ENCODE measurements around the gene KRTAP4-12. TPM values are rescaled to one million over a fixed set of nuclear protein-coding genes. Genes with fewer than 3 reads are reported as not detected.
A peak's percentile ranks its signal among the peaks of the same experiment; 100 is the strongest.
"Not testable (repeated sequence)": the region's sequence is repeated elsewhere in the genome, so short reads cannot be mapped to it uniquely, and the experiment has no call there.

The KRTAP4-12 gene
- total and polyA plus RNA-seq, 2 of the 13 experiments (the other 11 are each of a cell fraction or from before 2014, with no cell fraction given), result not detected

DNA sequence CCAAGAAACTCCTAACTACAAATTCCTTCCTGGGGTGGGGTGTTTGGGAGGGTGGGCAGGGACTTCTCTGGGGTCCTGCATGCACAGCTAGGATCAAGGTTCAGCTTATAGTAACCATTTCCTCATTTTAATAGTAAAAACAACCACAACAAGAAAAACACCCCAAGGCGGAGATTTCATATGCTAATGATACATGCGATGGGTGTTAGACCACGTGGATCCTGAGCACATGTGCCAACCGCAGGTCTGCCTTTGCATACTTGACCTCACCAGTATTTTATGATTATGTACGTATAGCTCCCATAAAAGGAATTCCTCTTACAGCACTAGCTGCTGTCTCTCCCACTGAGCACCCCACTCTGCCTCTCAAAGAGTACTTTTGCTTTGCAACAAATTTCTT is 7.7 kb downstream of the KRTAP4-12 start (continued):
- TF ChIP-seq, protein P1, sequence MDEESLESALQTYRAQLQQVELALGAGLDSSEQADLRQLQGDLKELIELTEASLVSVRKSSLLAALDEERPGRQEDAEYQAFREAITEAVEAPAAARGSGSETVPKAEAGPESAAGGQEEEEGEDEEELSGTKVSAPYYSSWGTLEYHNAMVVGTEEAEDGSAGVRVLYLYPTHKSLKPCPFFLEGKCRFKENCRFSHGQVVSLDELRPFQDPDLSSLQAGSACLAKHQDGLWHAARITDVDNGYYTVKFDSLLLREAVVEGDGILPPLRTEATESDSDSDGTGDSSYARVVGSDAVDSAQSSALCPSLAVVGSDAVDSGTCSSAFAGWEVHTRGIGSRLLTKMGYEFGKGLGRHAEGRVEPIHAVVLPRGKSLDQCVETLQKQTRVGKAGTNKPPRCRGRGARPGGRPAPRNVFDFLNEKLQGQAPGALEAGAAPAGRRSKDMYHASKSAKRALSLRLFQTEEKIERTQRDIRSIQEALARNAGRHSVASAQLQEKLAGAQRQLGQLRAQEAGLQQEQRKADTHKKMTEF (CRISPR knock-in tag; IDR thresholded peaks at IDR 0.05), result no peak
- TF ChIP-seq ZNF326 (CRISPR knock-in tag; IDR thresholded peaks at IDR 0.05; ENCODE audit: borderline replicate concordance) (no peak), HOXA7 (CRISPR knock-in tag; IDR thresholded peaks at IDR 0.05) (no peak), ZNF3 (CRISPR knock-in tag; IDR thresholded peaks at IDR 0.05) (no peak), ZFP1 (CRISPR knock-in tag; IDR thresholded peaks at IDR 0.05) (no peak)
- TF ChIP-seq, protein P2, sequence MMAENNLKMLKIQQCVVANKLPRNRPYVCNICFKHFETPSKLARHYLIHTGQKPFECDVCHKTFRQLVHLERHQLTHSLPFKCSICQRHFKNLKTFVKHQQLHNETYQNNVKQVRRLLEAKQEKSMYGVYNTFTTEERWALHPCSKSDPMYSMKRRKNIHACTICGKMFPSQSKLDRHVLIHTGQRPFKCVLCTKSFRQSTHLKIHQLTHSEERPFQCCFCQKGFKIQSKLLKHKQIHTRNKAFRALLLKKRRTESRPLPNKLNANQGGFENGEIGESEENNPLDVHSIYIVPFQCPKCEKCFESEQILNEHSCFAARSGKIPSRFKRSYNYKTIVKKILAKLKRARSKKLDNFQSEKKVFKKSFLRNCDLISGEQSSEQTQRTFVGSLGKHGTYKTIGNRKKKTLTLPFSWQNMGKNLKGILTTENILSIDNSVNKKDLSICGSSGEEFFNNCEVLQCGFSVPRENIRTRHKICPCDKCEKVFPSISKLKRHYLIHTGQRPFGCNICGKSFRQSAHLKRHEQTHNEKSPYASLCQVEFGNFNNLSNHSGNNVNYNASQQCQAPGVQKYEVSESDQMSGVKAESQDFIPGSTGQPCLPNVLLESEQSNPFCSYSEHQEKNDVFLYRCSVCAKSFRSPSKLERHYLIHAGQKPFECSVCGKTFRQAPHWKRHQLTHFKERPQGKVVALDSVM (CRISPR knock-in tag; IDR thresholded peaks at IDR 0.05), result no peak

DNA sequence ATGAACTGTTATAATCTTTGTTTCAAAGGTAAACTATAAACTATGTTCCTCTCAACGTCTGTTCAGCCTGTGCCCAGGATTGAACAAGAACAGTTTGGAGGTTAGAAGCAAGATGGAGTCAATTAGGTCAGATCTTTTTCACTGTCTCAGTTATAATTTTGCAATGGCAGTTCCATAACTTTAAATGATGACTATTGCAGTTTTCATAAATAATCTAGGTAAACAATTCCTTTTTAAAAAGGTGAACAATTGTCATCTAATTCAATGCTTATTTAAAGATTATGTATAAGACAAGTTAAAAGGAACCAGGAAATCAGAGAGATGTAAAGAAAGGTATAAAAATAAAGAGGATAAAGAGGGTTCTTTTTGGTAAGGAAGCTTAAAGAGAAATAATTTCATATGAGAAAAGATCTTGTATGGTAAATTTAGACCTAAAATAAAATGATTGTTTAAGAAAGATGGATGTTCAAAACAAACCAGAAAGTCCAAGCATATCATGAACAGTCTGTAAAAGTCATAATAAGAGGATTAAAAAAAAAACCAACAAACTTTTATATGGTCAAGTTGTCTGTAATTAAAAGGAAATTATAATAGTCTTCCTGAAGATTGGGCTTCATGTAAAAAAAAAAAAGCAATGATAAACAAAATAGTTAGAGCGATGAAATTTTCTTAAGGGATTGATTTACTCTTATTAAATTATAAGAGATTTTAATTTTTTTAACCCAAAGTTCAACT is 12.7 kb downstream of the KRTAP4-12 start:
- Histone ChIP-seq H3K9ac (ENCODE audit: insufficient read depth, low read depth, low read length) (no peak overlapping the region), H3K36me3 (replicated peaks in 1 of 2; ENCODE audit: control insufficient read depth in 1 of 2, insufficient read depth in 2 of 2, low read length in 2 of 2) (no peaks in the 10 kb centered on the region), H3K4me2 (ENCODE audit: low read depth, low read length) (no peak overlapping the region), H3K27ac (ENCODE audit: extremely low read length, insufficient read depth, low read length) (no peak overlapping the region), H3K4me3 (replicated peaks in 1 of 3; ENCODE audit: insufficient read depth in 1 of 3, low read depth in 2 of 3, low read length in 3 of 3) (no peak overlapping the region), H2AFZ (ENCODE audit: low read length) (no peak overlapping the region), H3K27me3 (ENCODE audit: control insufficient read depth in 1 of 2, insufficient read depth in 2 of 2, low read length in 2 of 2) (peaks cover 4% of the 10 kb centered on the region in 2 experiments; a peak in 3 of 5 replicates), H3K79me2 (ENCODE audit: insufficient read depth, low read length) (no peaks in the 10 kb centered on the region), H3K9me3 (ENCODE audit: low read length) (peaks cover 7% of the 10 kb centered on the region), H3K4me1 (ENCODE audit: insufficient read depth, low read length) (no peaks in the 10 kb centered on the region), H4K20me1 (ENCODE audit: insufficient read depth, low read length) (no peaks in the 10 kb centered on the region)
- POLR2A ChIA-PET, result no interaction called here
- 44% methylated on average over 2 of the region's 2 CpGs for WGBS (ENCODE audit: low lambda C conversion rate)
- ATAC-seq (no peak), FAIRE-seq (no peak), DNase-seq (ENCODE audit: low spot score) (no peak)
- BruUV-seq (replicated peaks), result no TSS peak
- intact Hi-C loops (cut with micrococcal nuclease; ENCODE audit: unreplicated experiment) (no loop called here), in situ Hi-C loops (cut with HindIII; ENCODE audit: extremely low pct_ligation_motif_present, low pct_unique_long_range_greater_than_20kb) (no loop called here)
- CTCF ChIA-PET (ENCODE audit: low intra/inter-chr PET ratio, low total read pairs), result no interaction called here
- TF ChIP-seq MAFK (conservative IDR thresholded peaks at IDR 0.05 in 1 of 2, IDR thresholded peaks at IDR 0.05 in 1 of 2; ENCODE audit: low read length in 2 of 2) (peak; percentile 36 to 78; a peak in 3 of 4 replicates), SMAD9 (CRISPR knock-in tag; IDR thresholded peaks at IDR 0.05) (no peak), MAFF (IDR thresholded peaks at IDR 0.05; ENCODE audit: low read depth, low read length) (peak; percentile 68), ARNT2 (CRISPR knock-in tag; IDR thresholded peaks at IDR 0.05; ENCODE audit: low read depth) (no peak), ZNF605 (CRISPR knock-in tag; IDR thresholded peaks at IDR 0.05) (no peak), FOXJ3 (CRISPR knock-in tag; IDR thresholded peaks at IDR 0.05; ENCODE audit: borderline replicate concordance) (no peak)

DNA sequence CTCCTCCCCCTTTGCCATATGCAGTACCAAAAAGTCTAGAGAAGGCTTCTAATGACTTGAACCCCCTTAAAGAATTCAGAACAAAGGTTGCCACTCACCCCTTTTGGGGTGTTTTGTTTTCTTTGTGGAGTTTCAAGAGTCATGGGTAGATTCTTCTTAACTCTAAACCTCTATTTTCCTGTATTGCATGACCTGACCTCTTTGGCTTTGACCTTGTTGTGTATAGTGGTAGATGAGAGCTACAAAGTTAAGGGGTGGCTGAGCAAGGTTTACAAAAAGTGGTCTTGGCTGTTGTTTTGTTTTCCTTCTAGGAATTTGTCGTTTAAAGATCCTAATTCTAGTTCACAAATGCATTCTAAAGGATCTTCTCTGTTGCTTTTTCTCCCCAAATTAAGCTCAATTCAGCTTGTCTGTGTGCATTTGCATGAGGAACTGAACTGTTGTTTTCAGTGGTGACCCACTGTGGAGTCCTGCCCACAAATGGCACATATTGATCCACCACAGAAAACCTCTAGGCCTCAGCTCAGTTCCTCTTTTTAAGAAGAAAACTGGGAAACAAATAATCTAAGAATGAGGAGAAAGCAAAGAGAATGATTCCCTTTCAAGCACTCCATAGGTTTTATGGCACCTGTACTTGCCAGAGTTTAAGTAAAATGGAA is 15.1 kb downstream of the KRTAP4-12 start:
- H3K9me3 ChIP-seq (ENCODE audit: low read length); H3K27ac ChIP-seq (ENCODE audit: extremely low read length, insufficient read depth, low read length); H3K27me3 ChIP-seq (ENCODE audit: control insufficient read depth in 1 of 2, insufficient read depth in 2 of 2, low read length in 2 of 2); DNase-seq (ENCODE audit: low spot score); H3K9ac ChIP-seq (ENCODE audit: insufficient read depth, low read depth, low read length); H3K4me2 ChIP-seq (ENCODE audit: low read depth, low read length); H3K4me1 ChIP-seq (ENCODE audit: insufficient read depth, low read length); intact Hi-C loops (cut with micrococcal nuclease; ENCODE audit: unreplicated experiment); POLR2A ChIA-PET; ATAC-seq; H4K20me1 ChIP-seq (ENCODE audit: insufficient read depth, low read length); H2AFZ ChIP-seq (ENCODE audit: low read length); CTCF ChIA-PET (ENCODE audit: low intra/inter-chr PET ratio, low total read pairs); FAIRE-seq; BruUV-seq (replicated peaks); H3K36me3 ChIP-seq (replicated peaks in 1 of 2; ENCODE audit: control insufficient read depth in 1 of 2, insufficient read depth in 2 of 2, low read length in 2 of 2); H3K79me2 ChIP-seq (ENCODE audit: insufficient read depth, low read length); in situ Hi-C loops (cut with HindIII; ENCODE audit: extremely low pct_ligation_motif_present, low pct_unique_long_range_greater_than_20kb); H3K4me3 ChIP-seq (replicated peaks in 1 of 3; ENCODE audit: insufficient read depth in 1 of 3, low read depth in 2 of 3, low read length in 3 of 3): not testable (repeated sequence)
- WGBS (ENCODE audit: low lambda C conversion rate), result 0% methylated on average over 1 of the region's 1 CpG
